ENCODE data around the gene ELAC1. TPM values are rescaled to one million over a fixed set of nuclear protein-coding genes. Genes with fewer than 3 reads are reported as not detected.

ELAC1 gene
- polyA plus RNA-seq, 1 donor (not counting 4 experiments of a cell fraction or from before 2014, with no cell fraction given): 8.3 TPM

- Histone ChIP-seq H3K4me2 (ENCODE audit: control insufficient read depth, extremely low read depth, insufficient read depth, low read depth, low read length) (peak overlapping the region; percentile 91), H3K4me1 (ENCODE audit: control insufficient read depth, extremely low read depth, insufficient read depth, low read length) (peaks cover 7% of the 10 kb centered on the region), H4K20me1 (ENCODE audit: control insufficient read depth, extremely low read depth, insufficient read depth, low read length) (peaks cover 2% of the 10 kb centered on the region), H3K27ac (ENCODE audit: control insufficient read depth, insufficient read depth, low read length) (no peak overlapping the region), H3K9ac (ENCODE audit: control insufficient read depth, extremely low read depth, insufficient read depth, low read length) (peak overlapping the region; percentile 28), H3K9me1 (ENCODE audit: control insufficient read depth, extremely low read depth, insufficient read depth, low read length) (peaks cover 2% of the 10 kb centered on the region), H3K9me3 (ENCODE audit: control insufficient read depth, low read depth, low read length) (no peaks in the 10 kb centered on the region), H3K79me2 (ENCODE audit: control insufficient read depth, insufficient read depth, low read length) (peaks cover 77% of the 10 kb centered on the region), H3K27me3 (ENCODE audit: control insufficient read depth, extremely low read depth, insufficient read depth, low read length) (no peaks in the 10 kb centered on the region), H3K4me3 (ENCODE audit: control insufficient read depth in 2 of 3, extremely low read depth in 1 of 3, insufficient read depth in 2 of 3, low read depth in 1 of 3, low read length in 3 of 3) (peak overlapping the region in 2 of 3 experiments; percentile 95 to 96), H2AFZ (ENCODE audit: control insufficient read depth, low read length) (no peak overlapping the region), H3K36me3 (ENCODE audit: control insufficient read depth in 2 of 2, extremely low read depth in 1 of 2, insufficient read depth in 2 of 2, low read length in 2 of 2) (peaks cover 0 to 4% of the 10 kb centered on the region in 2 experiments)
- DNase-seq (ENCODE audit: low read depth, low spot score) (no peak), FAIRE-seq (no peak)
- dilution Hi-C loops (cut with MboI; ENCODE audit: extremely low pct_ligation_motif_present, low sequenced_read_pairs): no loop called here
- TF ChIP-seq EZH2 (IDR thresholded peaks at IDR 0.05; ENCODE audit: low read length): no peak
- TF ChIP-seq, protein P1, sequence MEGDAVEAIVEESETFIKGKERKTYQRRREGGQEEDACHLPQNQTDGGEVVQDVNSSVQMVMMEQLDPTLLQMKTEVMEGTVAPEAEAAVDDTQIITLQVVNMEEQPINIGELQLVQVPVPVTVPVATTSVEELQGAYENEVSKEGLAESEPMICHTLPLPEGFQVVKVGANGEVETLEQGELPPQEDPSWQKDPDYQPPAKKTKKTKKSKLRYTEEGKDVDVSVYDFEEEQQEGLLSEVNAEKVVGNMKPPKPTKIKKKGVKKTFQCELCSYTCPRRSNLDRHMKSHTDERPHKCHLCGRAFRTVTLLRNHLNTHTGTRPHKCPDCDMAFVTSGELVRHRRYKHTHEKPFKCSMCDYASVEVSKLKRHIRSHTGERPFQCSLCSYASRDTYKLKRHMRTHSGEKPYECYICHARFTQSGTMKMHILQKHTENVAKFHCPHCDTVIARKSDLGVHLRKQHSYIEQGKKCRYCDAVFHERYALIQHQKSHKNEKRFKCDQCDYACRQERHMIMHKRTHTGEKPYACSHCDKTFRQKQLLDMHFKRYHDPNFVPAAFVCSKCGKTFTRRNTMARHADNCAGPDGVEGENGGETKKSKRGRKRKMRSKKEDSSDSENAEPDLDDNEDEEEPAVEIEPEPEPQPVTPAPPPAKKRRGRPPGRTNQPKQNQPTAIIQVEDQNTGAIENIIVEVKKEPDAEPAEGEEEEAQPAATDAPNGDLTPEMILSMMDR (optimal IDR thresholded peaks at IDR 0.05 in 1 of 3, IDR thresholded peaks at IDR 0.05 in 1 of 3, conservative IDR thresholded peaks at IDR 0.05 in 1 of 3; ENCODE audit: extremely low read depth in 1 of 3, insufficient read depth in 2 of 3, low read length in 3 of 3): no peak
Observed at GRCh38 chr18:51032193-51032592, 64.4 kb downstream of the ELAC1 start.

- no peak for DNase-seq (ENCODE audit: low read depth, low spot score)
- no peaks in the 10 kb centered on the region for H3K4me1 ChIP-seq (ENCODE audit: control insufficient read depth, extremely low read depth, insufficient read depth, low read length)
- no peak overlapping the region for H3K9ac ChIP-seq (ENCODE audit: control insufficient read depth, extremely low read depth, insufficient read depth, low read length)
- no peaks in the 10 kb centered on the region for H3K27me3 ChIP-seq (ENCODE audit: control insufficient read depth, extremely low read depth, insufficient read depth, low read length)
- H3K9me1 ChIP-seq (ENCODE audit: control insufficient read depth, extremely low read depth, insufficient read depth, low read length): peaks cover 2% of the 10 kb centered on the region
- H3K79me2 ChIP-seq (ENCODE audit: control insufficient read depth, insufficient read depth, low read length): peaks cover 96% of the 10 kb centered on the region
- H3K27ac ChIP-seq (ENCODE audit: control insufficient read depth, insufficient read depth, low read length): no peak overlapping the region
- no peak overlapping the region for H3K4me3 ChIP-seq (ENCODE audit: control insufficient read depth in 2 of 3, extremely low read depth in 1 of 3, insufficient read depth in 2 of 3, low read depth in 1 of 3, low read length in 3 of 3)
- FAIRE-seq: no peak
- peaks cover 0 to 4% of the 10 kb centered on the region in 2 experiments for H3K36me3 ChIP-seq (ENCODE audit: control insufficient read depth in 2 of 2, extremely low read depth in 1 of 2, insufficient read depth in 2 of 2, low read length in 2 of 2)
- dilution Hi-C loops (cut with MboI; ENCODE audit: extremely low pct_ligation_motif_present, low sequenced_read_pairs): no loop called here
- H3K4me2 ChIP-seq (ENCODE audit: control insufficient read depth, extremely low read depth, insufficient read depth, low read depth, low read length): no peak overlapping the region
- no peaks in the 10 kb centered on the region for H4K20me1 ChIP-seq (ENCODE audit: control insufficient read depth, extremely low read depth, insufficient read depth, low read length)
- no peaks in the 10 kb centered on the region for H3K9me3 ChIP-seq (ENCODE audit: control insufficient read depth, low read depth, low read length)
- TF ChIP-seq, protein P1 (optimal IDR thresholded peaks at IDR 0.05 in 1 of 3, IDR thresholded peaks at IDR 0.05 in 1 of 3, conservative IDR thresholded peaks at IDR 0.05 in 1 of 3; ENCODE audit: extremely low read depth in 1 of 3, insufficient read depth in 2 of 3, low read length in 3 of 3): no peak
- no peak for TF ChIP-seq EZH2 (IDR thresholded peaks at IDR 0.05; ENCODE audit: low read length)
- no peak overlapping the region for H2AFZ ChIP-seq (ENCODE audit: control insufficient read depth, low read length)
Observed at GRCh38 chr18:51037230-51037629, 69.4 kb downstream of the ELAC1 start.

Small RNAs within 50 kb of the gene (small RNA-seq; reads per million reads assigned to genes)
- 0 reads per million in 3 experiments for gene RF00019 (ENCODE audit: insufficient read length in 3 of 3, low read depth in 3 of 3, low replicate concordance in 1 of 3)

Other genes starting within 250 kb of the ELAC1 start
- not detected in 3 replicates for gene MRO, start 148.0 kb upstream of the ELAC1 start, polyA plus RNA-seq
- 40.7 to 72.0 TPM (median 42.0 TPM) in 3 replicates for gene ME2, start 88.9 kb upstream of the ELAC1 start, polyA plus RNA-seq
- 48.1 to 73.6 TPM (median 68.2 TPM) in 3 replicates for gene SMAD4, start 62.2 kb downstream of the ELAC1 start, polyA plus RNA-seq
- 62.0 to 75.1 TPM (median 73.9 TPM) in 3 replicates for gene MEX3C, start 229.6 kb downstream of the ELAC1 start, polyA plus RNA-seq